ENCODE data around the gene RFNG.

The RFNG gene

GRCh38 chr17:82058230-82058854, 6.7 kb upstream of the RFNG start:
- DNase-seq, result no peak

- DNase-seq, result no peak
These were observed 5.4 kb upstream of the RFNG start for GRCh38 chr17:82056729-82057621.

- no peak for DNase-seq
These were observed 4.5 kb upstream of the RFNG start for GRCh38 chr17:82055965-82056728.

GRCh38 chr17:82055023-82055964, 3.7 kb upstream of the RFNG start:
- DNase-seq, result no peak

- DNase-seq, result no peak
These were observed 2.9 kb upstream of the RFNG start for GRCh38 chr17:82054351-82055022.

- DNase-seq, result no peak
These were observed 2.1 kb upstream of the RFNG start for GRCh38 chr17:82053556-82054263.

- DNase-seq, result no peak
These were observed 1.5 kb upstream of the RFNG start for GRCh38 chr17:82053130-82053529.

- DNase-seq, result no peak
These were observed 1.0 kb upstream of the RFNG start for GRCh38 chr17:82052638-82053059.

GRCh38 chr17:82050761-82051641, 610 bp downstream of the RFNG start:
- DNase-seq, result no peak

GRCh38 chr17:82050152-82050760, 1.4 kb downstream of the RFNG start:
- DNase-seq, result no peak

GRCh38 chr17:82049521-82049971, 2.1 kb downstream of the RFNG start:
- no peak for DNase-seq

- no peak for DNase-seq
These were observed 2.5 kb downstream of the RFNG start for GRCh38 chr17:82049106-82049505.

- DNase-seq, result no peak
These were observed 3.0 kb downstream of the RFNG start for GRCh38 chr17:82048571-82048971.

- DNase-seq, result no peak
These were observed 3.6 kb downstream of the RFNG start for GRCh38 chr17:82047914-82048570.

GRCh38 chr17:82047379-82047778, 4.2 kb downstream of the RFNG start:
- no peak for DNase-seq

GRCh38 chr17:82046903-82047302, 4.7 kb downstream of the RFNG start:
- no peak for DNase-seq

GRCh38 chr17:82045936-82046484, 5.6 kb downstream of the RFNG start:
- no peak for DNase-seq

GRCh38 chr17:82043507-82043906, 8.1 kb downstream of the RFNG start:
- no peak for DNase-seq

- no peak for DNase-seq
These were observed 9.0 kb downstream of the RFNG start for GRCh38 chr17:82042649-82043048.

Data from SW 1271 (cell line).